Measurements from ENCODE around the gene TSPAN16. TPM values are rescaled to one million over a fixed set of nuclear protein-coding genes. Genes with fewer than 3 reads are reported as not detected.

The TSPAN16 gene
- total and polyA plus RNA-seq, 2 donors (not counting 3 experiments of a cell fraction or from before 2014, with no cell fraction given), result not detected

DNA sequence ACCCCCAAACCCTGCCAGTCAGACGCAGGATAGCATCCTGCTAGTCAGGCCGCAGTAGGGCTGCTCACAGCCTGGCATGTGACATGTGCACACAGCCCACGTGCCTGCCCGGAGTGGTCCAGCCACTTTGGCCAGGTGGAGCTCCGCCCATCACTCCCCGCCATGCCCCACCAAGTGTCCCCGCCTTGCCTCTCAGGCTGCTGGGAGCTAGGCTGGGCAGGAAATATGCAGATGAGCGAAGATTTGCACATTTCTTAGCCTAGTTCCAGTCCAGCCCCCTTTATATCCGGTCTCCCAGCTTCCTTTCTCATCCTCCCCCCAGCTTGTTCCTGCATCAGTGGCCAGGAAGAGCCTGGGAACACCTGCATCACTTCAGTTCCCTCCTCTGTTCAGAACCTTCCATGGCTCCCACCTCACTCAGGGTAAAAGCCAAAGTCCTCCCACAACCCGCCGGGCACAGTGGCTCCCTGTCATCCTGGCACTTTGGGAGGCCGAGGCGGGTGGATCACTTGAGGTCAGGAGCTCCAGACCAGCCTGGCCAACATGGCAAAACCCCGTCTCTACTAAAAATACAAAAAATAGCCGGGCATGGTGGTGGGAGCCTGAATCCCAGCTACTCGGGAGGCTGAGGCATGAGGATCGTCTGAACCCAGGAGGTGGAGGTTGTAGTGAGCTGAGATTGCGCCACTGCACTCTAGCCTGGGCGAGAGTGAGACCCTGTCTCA, 31.3 kb upstream of the TSPAN16 start:
- no peak overlapping the region for H3K4me2 ChIP-seq (ENCODE audit: insufficient read depth, low read length)
- no peaks in the 10 kb centered on the region for H3K36me3 ChIP-seq (ENCODE audit: control insufficient read depth in 2 of 2, extremely low read depth in 1 of 2, insufficient read depth in 2 of 2, low read length in 2 of 2)
- intact Hi-C loops (cut with micrococcal nuclease), result loop anchor here (1.0 kb wide), 1 partner anchor 11 kb away; no protein-coding TSS in a partner anchor
- no peaks in the 10 kb centered on the region for H3K9me3 ChIP-seq (replicated peaks; ENCODE audit: control insufficient read depth, insufficient read depth, low read length)
- DNase-seq (ENCODE audit: low read depth, low spot score), result peak; percentile 70
- peak overlapping the region; percentile 64 for H3K27ac ChIP-seq (ENCODE audit: insufficient read depth, low read depth, low read length)
- ChIA-PET CTCF (interaction anchor here (0.9 to 2.5 kb wide), 8 partner anchors 8 to 117 kb away, joined by 3 to 16 read pairs (median 6); no protein-coding TSS in a partner anchor), POLR2A (interaction anchor here (0.9 kb wide), 1 partner anchor 22 kb away, joined by 4 read pairs; no protein-coding TSS in a partner anchor)
- no peak overlapping the region for H3K4me3 ChIP-seq (replicated peaks in 1 of 3; ENCODE audit: insufficient read depth in 1 of 3, low read depth in 1 of 3, low read length in 3 of 3)
- peaks cover 43% of the 10 kb centered on the region for H3K4me1 ChIP-seq (ENCODE audit: control insufficient read depth, extremely low read depth, insufficient read depth, low read length)
- H3K9ac ChIP-seq (replicated peaks; ENCODE audit: extremely low read depth, insufficient read depth, low read length), result peak overlapping the region; percentile 24
- peaks cover 22% of the 10 kb centered on the region for H3K79me2 ChIP-seq (ENCODE audit: control insufficient read depth, insufficient read depth, low read length)
- no peaks in the 10 kb centered on the region for H3K9me1 ChIP-seq (replicated peaks; ENCODE audit: control insufficient read depth, extremely low read depth, insufficient read depth, low read length)
- peak; percentile 99 for FAIRE-seq
- no peak for TF ChIP-seq FOS (IDR thresholded peaks at IDR 0.05; ENCODE audit: borderline replicate concordance, insufficient read depth, low read length)
- TF ChIP-seq, protein P1, sequence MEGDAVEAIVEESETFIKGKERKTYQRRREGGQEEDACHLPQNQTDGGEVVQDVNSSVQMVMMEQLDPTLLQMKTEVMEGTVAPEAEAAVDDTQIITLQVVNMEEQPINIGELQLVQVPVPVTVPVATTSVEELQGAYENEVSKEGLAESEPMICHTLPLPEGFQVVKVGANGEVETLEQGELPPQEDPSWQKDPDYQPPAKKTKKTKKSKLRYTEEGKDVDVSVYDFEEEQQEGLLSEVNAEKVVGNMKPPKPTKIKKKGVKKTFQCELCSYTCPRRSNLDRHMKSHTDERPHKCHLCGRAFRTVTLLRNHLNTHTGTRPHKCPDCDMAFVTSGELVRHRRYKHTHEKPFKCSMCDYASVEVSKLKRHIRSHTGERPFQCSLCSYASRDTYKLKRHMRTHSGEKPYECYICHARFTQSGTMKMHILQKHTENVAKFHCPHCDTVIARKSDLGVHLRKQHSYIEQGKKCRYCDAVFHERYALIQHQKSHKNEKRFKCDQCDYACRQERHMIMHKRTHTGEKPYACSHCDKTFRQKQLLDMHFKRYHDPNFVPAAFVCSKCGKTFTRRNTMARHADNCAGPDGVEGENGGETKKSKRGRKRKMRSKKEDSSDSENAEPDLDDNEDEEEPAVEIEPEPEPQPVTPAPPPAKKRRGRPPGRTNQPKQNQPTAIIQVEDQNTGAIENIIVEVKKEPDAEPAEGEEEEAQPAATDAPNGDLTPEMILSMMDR (IDR thresholded peaks at IDR 0.05; ENCODE audit: extremely low read depth in 1 of 2, insufficient read depth in 1 of 2, low read depth in 1 of 2, low read length in 2 of 2), result no peak
- peak; percentile 66 for TF ChIP-seq POLR2AphosphoS5 (IDR thresholded peaks at IDR 0.05; ENCODE audit: insufficient read depth, low read depth, low read length)
- peak; percentile 58 for TF ChIP-seq MYC (IDR thresholded peaks at IDR 0.05; ENCODE audit: low read depth, low read length)
- TF ChIP-seq GATA2 (IDR thresholded peaks at IDR 0.05; ENCODE audit: insufficient read depth, insufficient read length, low read depth, low read length), result no peak
- peak; percentile 43 for TF ChIP-seq POLR2A (IDR thresholded peaks at IDR 0.05; ENCODE audit: low read depth, low read length)
- TF ChIP-seq, protein P2, sequence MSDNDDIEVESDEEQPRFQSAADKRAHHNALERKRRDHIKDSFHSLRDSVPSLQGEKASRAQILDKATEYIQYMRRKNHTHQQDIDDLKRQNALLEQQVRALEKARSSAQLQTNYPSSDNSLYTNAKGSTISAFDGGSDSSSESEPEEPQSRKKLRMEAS (IDR thresholded peaks at IDR 0.05; ENCODE audit: insufficient read depth, insufficient read length), result peak; percentile 89
- TF ChIP-seq EZH2 (IDR thresholded peaks at IDR 0.05; ENCODE audit: borderline replicate concordance, low read depth, low read length, severe bottlenecking), result no peak
- no peak for TF ChIP-seq JUN (IDR thresholded peaks at IDR 0.05; ENCODE audit: borderline replicate concordance, insufficient read depth, insufficient read length, low read depth)
- dilution Hi-C loops (cut with MboI; ENCODE audit: extremely low pct_ligation_motif_present, low sequenced_read_pairs), result no loop called here
- no peaks in the 10 kb centered on the region for H3K27me3 ChIP-seq (ENCODE audit: control insufficient read depth in 2 of 2, insufficient read depth in 2 of 2, low read length in 2 of 2)
- no peaks in the 10 kb centered on the region for H4K20me1 ChIP-seq (replicated peaks; ENCODE audit: control insufficient read depth, extremely low read depth, insufficient read depth, low read length)
- H2AFZ ChIP-seq (ENCODE audit: low read depth, low read length), result peak overlapping the region; percentile 2
- BruUV-seq (replicated peaks), result TSS peak; percentile 37
